MG63 (cell line): ENCODE data around the gene HMGCLL1. TPM values are rescaled to one million over a fixed set of nuclear protein-coding genes. Genes with fewer than 3 reads are reported as not detected.

Experiments used
- DNase-seq: peaks from one replicate; pipeline ENCODE4 v3.0.0-alpha.2; 2020
- H3K27me3 ChIP-seq: fragments of 250-450 bp; sonication (Bioruptor Pico); 2 replicates; pipeline ENCODE4 v1.5.1; 2020; ENCODE audit warnings: mild to moderate bottlenecking, moderate library complexity
- H3K36me3 ChIP-seq: fragments of 250-450 bp; sonication (Bioruptor Pico); 2 replicates; pipeline ENCODE4 v1.5.1; 2020; ENCODE audit warnings: mild to moderate bottlenecking, moderate library complexity
- H3K4me3 ChIP-seq: fragments of 250-450 bp; sonication (Bioruptor Pico); 2 replicates; pipeline ENCODE4 v1.5.1; 2020; ENCODE audit warnings: mild to moderate bottlenecking, moderate library complexity
- H3K9me3 ChIP-seq: fragments of 250-450 bp; sonication (Bioruptor Pico); 2 replicates; pipeline ENCODE4 v1.5.1; 2020; ENCODE audit warnings: mild to moderate bottlenecking, moderate library complexity
- total RNA-seq: library from RNA; depleted of rRNA; stranded (reverse); fragments of >200 nt; shearing (Covaris generic); gene quantifications from 2 replicates; pipeline ENCODE4 v1.2.3, GENCODE V29; 2014; ENCODE audit warnings: low replicate concordance; rRNA removed

Gene HMGCLL1
- total RNA-seq, result not detected in 2 replicates

DNA sequence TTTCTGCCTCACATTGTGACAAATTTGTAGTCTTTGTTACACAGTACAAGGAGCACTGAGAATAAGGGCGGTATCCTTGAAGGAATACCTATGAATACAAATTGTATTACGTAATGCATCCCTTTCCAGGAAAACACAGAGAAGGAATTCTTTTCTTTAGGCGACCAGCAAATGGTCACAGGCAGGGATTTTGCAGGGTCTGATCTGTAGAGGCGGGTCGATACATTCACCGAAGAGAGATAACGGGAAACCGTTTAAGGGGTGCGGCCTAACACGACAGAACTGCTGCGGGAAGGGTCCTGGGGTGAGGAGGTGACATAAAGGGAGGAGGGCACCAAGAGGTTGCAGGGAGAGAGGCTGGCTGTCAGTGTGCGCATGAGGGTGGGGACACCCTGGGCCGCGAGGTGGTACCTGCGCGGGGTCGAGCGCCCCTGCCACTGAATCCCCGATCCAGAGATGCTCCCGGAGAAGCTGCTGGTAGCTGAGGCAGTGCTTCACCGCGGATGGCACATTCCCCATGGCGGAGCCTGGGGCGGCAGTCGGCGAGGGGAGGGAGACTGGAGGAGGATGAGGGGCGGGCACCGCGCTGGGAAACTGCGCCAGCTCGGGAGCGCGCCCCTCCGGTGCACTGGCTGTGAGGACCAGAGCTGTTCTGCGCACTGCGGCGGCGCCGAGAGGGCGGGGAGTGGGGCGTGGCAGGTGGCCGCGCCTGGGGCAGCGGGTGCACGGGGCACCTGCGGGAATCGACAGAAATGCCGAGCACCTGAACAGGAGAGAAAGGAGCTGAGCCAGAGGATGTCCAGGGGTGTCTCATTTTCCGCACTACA, at the start of gene HMGCLL1:
Gene HMGCLL1 (minus strand): TSS at position 656 of the 827 bp plus-strand sequence. CDS start 137 bp downstream, at position 519.
- Histone ChIP-seq H3K36me3 (no peaks in the 10 kb centered on the region), H3K4me3 (no peak within 1 kb of the TSS), H3K27me3 (no peaks in the 10 kb centered on the region), H3K9me3 (no peaks in the 10 kb centered on the region; the same call in 1 of the 2 replicates)
- DNase-seq, result no peak

DNA sequence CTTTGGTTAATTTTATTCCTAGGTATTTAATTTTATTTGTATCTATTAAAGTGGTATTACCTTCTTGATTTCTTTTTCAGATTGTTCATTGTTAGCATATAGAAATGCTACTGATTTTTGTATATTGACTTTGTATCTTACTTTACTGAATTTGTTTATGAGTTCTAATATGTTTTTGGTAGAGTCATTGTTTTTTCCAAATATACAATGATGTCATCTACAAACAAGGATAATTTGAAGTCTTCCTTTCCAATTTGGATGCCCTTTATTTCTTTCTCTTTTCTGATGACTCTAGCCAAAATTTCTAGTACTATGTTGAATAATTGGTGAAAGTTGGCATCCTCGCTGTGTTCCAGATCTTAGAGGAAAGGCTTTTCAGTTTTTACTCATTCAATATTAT, 43.0 kb upstream of the HMGCLL1 start:
- Histone ChIP-seq H3K4me3 (no peak overlapping the region), H3K9me3 (no peaks in the 10 kb centered on the region), H3K36me3 (no peaks in the 10 kb centered on the region), H3K27me3 (no peaks in the 10 kb centered on the region)
- no peak for DNase-seq

DNA sequence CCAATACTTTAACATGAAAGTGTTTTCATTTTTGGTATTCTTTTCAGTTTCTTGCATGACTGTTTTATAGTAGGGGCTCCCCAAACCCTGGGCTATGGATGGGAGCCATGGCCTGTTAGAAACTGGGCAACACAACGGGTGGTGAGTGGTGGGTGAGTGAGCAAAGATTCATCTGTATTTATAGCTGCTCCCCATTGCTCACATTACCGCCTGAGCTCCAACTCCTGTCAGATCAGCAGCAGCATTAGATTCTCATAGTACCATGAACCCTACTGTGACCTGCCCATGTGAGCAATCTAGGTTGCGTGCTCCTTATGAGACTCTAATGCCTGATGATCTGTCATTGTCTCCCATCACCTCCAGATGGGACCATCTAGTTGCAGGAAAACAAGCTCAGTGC, 42.3 kb upstream of the HMGCLL1 start:
- H3K9me3 ChIP-seq, result no peaks in the 10 kb centered on the region
- no peaks in the 10 kb centered on the region for H3K27me3 ChIP-seq
- H3K36me3 ChIP-seq, result no peaks in the 10 kb centered on the region
- H3K4me3 ChIP-seq, result no peak overlapping the region
- no peak for DNase-seq

DNA sequence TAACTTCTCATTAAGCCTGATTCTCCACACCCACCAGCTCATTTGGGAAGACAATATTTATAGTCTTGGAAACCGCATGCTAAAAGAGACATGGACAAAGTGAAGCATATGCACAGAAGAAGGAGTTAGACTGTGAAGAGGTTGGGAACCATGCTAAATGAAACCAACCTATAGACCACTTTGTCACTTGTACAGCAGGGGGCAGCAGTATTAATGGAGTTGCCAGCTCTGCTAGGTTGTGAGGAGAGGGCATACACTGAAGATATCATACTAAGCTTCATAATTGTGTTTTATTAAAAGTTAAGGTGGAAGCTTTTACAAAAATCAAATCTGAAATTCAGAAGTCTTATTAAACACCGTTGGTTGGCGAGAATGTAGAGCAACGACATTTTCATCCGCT, 38.3 kb upstream of the HMGCLL1 start:
- H3K27me3 ChIP-seq, result no peaks in the 10 kb centered on the region
- H3K4me3 ChIP-seq, result no peak overlapping the region
- H3K36me3 ChIP-seq, result no peaks in the 10 kb centered on the region
- H3K9me3 ChIP-seq, result no peaks in the 10 kb centered on the region
- DNase-seq, result no peak

DNA sequence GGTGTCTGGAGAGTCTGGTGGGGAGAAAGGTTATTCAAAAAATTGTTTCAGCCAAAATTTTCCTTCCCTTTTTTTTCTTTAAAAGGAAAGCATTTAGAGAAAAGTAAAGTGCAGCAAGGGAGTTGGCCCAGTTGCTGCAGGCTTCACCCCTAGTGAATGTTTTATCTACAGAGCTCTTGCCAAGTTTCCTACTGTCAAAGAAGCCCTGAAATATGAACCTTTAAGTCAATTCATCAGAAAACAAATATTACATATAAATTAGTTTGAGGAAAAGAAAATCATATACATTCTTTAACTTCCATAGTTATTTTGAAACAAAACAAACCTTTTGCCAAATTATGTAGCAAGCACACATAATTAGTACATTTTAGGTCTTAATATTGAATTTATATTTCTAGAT, 25.0 kb upstream of the HMGCLL1 start:
- H3K9me3 ChIP-seq, result no peaks in the 10 kb centered on the region
- no peaks in the 10 kb centered on the region for H3K36me3 ChIP-seq
- no peaks in the 10 kb centered on the region for H3K27me3 ChIP-seq

DNA sequence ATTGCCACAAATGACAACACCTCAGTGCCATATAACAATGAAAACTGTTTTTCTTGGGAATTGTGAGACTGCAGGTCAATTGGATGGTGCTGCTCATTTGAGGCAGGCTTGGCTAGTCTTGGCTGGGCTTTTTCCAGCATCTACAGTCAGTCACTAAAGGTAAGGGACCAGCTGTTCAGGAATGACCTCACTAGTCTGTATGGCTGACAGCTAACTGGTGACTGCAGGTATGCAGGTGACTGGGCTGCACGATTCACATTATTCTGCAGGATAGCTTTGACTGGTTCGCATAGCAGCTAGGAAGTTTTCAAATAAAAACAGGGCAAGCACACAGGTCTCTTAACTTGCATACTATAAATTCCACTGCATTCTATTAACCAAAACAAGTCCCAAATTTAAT, 22.1 kb upstream of the HMGCLL1 start:
- no peaks in the 10 kb centered on the region for H3K27me3 ChIP-seq

More for the DNA sequence above, 25.0 kb upstream of the HMGCLL1 start:
- no peak for DNase-seq
- no peak overlapping the region for H3K4me3 ChIP-seq

DNA sequence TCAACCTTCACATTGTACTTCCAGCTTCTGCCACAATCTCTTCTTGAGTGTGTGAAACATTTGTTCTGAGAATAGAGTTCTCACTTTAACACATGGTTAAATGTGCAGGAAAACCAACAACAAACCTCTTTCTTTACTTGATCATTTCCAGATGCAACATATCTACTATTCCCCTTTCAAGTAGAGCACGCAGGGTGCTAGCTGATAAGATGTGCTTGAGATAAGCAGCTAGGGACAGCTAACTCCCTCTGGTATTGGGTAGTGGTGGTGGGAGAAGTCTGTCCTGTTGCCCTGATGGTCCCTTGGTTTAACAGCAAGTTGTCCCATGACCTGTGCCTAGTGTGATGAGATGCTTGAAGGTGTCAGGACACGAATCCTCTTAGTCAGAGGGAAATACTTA, 15.4 kb upstream of the HMGCLL1 start:
- no peaks in the 10 kb centered on the region for H3K36me3 ChIP-seq
- H3K9me3 ChIP-seq, result no peaks in the 10 kb centered on the region
- no peak for DNase-seq
- no peak overlapping the region for H3K4me3 ChIP-seq
- no peaks in the 10 kb centered on the region for H3K27me3 ChIP-seq

More for the DNA sequence above, 22.1 kb upstream of the HMGCLL1 start:
- no peak for DNase-seq
- no peak overlapping the region for H3K4me3 ChIP-seq
- no peaks in the 10 kb centered on the region for H3K9me3 ChIP-seq
- no peaks in the 10 kb centered on the region for H3K36me3 ChIP-seq

DNA sequence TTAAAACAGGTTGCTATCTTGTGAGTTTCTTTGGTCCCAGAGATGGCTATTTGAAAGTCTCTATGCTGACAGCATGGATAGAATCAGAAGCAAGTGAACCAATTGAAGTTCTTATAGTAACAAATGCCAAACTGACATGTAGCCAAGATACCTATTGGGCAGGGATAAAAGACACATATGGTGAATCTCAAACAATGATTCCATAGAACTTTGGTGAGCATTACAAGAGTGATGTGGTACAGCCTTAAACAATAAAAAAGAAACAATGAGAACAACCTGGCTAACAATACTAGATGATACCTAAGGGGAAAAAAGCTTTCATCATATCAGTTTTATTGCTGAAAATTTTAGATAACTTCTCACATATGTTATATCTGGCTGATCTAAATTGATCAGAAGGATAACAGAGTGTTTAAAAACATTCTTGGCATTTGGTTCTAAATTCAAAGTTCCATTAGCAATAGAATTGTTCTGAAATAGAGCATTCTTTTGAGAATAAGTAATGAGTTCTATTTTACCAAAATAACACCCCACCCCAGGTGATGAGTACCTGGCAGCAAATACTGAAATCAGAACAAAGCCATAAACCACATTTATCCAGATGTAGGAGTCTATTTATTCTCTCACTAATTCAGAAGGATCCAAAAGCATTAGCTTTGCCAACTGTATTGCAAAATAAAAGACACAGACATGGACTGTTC, 5.8 kb upstream of the HMGCLL1 start:
- Histone ChIP-seq H3K36me3 (no peaks in the 10 kb centered on the region), H3K9me3 (no peaks in the 10 kb centered on the region), H3K27me3 (no peaks in the 10 kb centered on the region), H3K4me3 (no peak overlapping the region)
- DNase-seq, result no peak

DNA sequence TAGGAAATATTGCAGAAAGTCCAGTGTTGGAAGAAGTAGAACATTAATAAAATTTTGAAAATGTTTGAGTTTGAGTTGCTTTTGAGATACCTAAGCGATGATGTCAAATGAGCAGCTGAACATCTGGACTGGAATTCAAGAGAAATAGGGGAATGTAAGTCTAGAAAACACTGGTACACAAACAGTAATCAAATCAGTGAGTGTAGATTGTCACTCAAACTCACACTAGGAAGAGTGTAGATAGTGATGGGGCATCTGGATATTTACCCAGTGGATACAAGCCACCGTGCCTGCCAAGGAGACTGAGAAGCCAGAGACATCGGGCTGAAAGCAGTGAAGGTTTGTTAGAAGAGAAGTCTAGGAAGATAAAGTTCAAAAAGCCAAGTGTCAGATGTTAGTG, 2.2 kb downstream of the HMGCLL1 start:
- Histone ChIP-seq H3K4me3 (no peak overlapping the region), H3K27me3 (no peaks in the 10 kb centered on the region), H3K36me3 (no peaks in the 10 kb centered on the region), H3K9me3 (no peaks in the 10 kb centered on the region; the same call in 1 of the 2 replicates)
- no peak for DNase-seq

DNA sequence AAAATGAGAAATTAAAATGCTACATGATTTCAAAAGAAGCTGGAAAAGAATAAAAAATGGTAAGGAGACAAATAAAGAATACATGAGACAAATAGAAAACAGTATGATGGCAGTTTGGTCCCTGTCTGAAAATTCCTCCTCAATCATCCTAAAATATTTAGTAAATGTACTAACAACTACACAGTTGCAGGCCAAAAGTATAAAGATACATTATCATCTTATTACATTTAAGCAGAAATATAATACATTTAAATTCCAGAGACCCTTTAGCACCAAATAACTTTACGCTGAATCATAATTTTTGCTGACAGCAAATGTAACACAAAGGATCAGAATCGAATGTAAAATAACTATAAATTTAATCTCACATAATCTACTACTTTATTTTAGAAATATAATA, 4.4 kb downstream of the HMGCLL1 start:
- H3K9me3 ChIP-seq, result no peaks in the 10 kb centered on the region; the same call in 1 of the 2 replicates
- DNase-seq, result no peak
- no peaks in the 10 kb centered on the region for H3K36me3 ChIP-seq
- no peak overlapping the region for H3K4me3 ChIP-seq
- H3K27me3 ChIP-seq, result no peaks in the 10 kb centered on the region

DNA sequence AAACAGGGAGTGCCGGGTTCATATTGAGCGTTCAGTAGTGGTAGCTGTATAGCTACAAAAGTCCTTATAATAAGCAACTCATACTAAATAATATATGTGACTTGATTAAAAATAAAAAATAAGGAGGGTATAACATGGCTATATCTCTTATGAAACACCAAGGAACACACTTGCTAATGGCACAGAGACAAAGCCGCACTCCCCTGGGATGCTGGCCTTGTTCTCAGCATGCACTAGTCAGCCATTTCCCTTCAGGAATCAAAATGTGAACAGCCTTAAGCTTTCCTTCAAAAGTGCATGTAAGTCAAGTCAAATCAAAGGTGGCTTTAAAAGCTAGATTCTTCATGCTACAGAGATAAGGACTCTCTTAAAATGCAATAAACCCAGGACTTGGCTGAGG, 9.4 kb downstream of the HMGCLL1 start:
- Histone ChIP-seq H3K4me3 (no peak overlapping the region), H3K9me3 (no peaks in the 10 kb centered on the region; the same call in 1 of the 2 replicates), H3K27me3 (no peaks in the 10 kb centered on the region), H3K36me3 (no peaks in the 10 kb centered on the region)
- no peak for DNase-seq

DNA sequence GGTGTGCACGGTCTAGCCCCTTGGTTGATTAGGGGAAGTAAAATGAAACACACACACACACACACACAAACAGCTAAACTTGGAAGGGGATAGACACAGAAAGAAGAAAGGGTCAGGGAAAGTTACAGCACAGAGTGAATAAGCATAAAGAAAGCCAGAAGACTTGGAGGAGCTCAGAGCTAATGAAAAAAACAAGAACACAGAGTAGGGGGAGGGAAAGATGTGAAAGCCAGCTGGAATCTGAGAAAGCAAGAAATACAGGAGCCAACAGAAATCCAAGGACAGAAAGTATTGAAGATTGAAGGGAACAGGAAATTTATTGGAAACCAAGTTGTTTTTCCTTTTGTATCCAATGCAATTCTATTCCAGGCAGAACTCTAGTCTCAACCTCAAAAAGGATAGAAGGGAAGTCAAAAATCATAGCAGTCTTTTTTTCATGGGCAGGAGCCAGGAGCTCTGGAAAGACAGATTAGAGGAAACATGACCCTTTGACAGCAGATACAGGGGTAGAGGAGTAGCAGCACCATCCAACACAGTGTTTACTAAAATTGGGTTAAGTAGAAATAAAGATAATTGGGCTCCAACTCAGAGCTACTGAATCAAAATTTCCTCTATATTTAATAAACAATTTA, 10.1 kb downstream of the HMGCLL1 start:
- Histone ChIP-seq H3K9me3 (no peaks in the 10 kb centered on the region; the same call in 1 of the 2 replicates), H3K4me3 (no peak overlapping the region), H3K27me3 (no peaks in the 10 kb centered on the region), H3K36me3 (no peaks in the 10 kb centered on the region)
- no peak for DNase-seq

DNA sequence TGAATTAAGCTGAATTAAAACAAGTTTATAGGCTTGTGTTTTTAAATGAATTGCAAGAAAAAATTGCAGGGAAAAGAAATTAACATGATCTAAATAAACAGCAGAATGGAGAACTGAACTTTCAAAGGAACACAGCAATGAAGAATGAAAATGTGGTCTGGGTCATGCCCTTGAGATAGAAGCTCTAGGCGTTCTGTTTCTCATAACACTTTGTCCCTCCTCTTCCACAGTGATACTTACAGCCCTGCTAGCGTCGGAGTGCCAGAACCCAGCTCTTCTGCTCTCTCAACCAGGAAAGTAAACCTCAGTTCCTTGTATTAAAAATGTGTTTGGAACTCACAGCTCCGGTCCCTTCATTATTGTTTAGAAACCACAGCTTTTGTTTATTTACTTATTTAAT, 11.4 kb downstream of the HMGCLL1 start:
- Histone ChIP-seq H3K4me3 (no peak overlapping the region), H3K27me3 (no peaks in the 10 kb centered on the region), H3K9me3 (no peaks in the 10 kb centered on the region), H3K36me3 (no peaks in the 10 kb centered on the region)
- no peak for DNase-seq

DNA sequence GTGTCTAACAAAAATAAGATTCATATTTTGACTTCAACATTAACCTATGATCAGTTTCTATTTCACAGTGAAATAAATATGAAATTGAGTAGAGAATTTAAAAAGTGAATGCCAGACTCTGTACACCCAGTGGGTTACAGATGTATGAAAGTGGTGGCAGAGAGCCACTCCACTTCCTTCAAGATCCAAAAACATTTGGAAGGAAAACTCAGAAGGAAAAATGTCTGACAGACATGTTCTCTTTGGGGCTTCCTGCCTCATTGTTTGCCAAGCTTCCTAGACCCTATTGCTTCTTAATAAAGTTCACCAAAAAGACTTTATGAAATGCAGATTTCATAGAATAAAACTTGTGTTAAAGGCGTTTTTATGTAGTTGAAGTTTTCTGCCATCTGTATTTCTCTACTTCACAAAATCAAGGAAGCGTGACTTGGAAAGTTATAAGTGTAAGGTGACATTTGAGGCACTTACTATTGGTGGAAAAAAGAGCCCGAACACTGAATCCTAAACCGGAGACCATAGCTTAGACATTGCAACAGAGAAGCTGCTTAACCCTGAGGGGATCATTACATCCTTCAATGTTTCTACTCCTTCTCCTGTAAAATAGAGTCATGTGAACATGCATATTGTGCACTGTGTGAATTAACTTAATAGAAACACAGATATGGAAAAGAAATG, 12.8 kb downstream of the HMGCLL1 start:
- no peak overlapping the region for H3K4me3 ChIP-seq
- DNase-seq, result no peak
- H3K27me3 ChIP-seq, result no peaks in the 10 kb centered on the region
- no peaks in the 10 kb centered on the region for H3K9me3 ChIP-seq
- H3K36me3 ChIP-seq, result no peaks in the 10 kb centered on the region

DNA sequence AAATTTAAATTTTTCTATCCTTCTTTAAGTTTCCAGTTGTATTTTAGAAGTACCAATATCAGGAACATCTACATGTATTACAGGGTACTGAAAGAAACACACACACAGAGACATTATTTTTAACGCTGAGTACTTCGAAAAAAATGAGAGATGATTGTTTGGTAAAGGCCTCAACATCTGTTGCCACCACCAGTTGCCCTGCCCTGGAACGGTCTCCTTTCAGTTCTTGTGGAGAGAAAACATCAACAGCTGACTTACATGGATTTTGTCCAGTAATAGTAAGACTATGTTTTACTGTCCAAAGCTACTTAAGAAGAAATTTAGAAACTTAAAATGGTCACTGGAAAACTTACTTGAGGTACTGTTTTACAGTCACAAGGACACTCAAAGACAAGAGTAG, 16.7 kb downstream of the HMGCLL1 start:
- no peak for DNase-seq
- Histone ChIP-seq H3K9me3 (no peaks in the 10 kb centered on the region), H3K27me3 (no peaks in the 10 kb centered on the region), H3K4me3 (no peak overlapping the region), H3K36me3 (no peaks in the 10 kb centered on the region)

DNA sequence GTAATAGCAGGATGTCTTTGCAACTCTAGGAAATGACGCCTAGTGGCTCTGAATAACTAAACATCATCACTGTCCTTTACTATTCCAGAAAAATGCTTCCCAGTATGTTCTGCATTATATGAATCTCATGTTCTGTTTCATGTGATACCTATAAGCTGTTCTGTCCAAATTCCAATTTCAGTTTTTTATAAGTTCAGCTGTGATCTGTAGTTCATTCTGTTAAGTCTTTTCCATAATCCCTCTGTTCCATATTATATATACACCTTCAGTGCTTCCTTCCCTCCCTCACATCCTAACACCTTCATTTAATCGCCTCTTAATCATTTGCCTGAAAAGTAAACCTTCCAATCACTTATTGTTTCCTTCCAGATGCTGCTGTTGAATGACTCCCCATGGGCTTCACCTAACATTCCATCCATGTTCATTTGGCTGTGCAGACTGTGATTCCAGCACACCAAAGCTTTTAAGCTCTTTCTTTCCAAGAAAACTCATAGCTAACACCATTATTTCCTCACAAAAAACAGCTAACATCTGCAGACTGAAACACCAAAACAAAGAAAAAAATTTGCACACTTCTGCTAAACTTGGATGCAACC, 18.6 kb downstream of the HMGCLL1 start:
- DNase-seq, result no peak
- no peaks in the 10 kb centered on the region for H3K36me3 ChIP-seq
- no peaks in the 10 kb centered on the region for H3K27me3 ChIP-seq
- H3K4me3 ChIP-seq, result no peak overlapping the region
- H3K9me3 ChIP-seq, result no peaks in the 10 kb centered on the region
